HepG2 (cell line): ENCODE results near the gene SH2D7. TPM values are rescaled to one million over a fixed set of nuclear protein-coding genes. Genes with fewer than 3 reads are reported as not detected.

Source experiments
- ATF2 ChIP-seq: sonication (generic); formaldehyde crosslinking; IDR thresholded peaks from 2 replicates; pipeline ENCODE4 v1.4.0; 2020; ENCODE audit warnings: missing genetic modification reagents
- CCDC6 ChIP-seq: sonication (generic); formaldehyde crosslinking; IDR thresholded peaks from 2 replicates; pipeline ENCODE4 v1.8.1; 2022; ENCODE audit warnings: mild to moderate bottlenecking, missing genetic modification reagents, moderate library complexity
- CENPT ChIP-seq: sonication (generic); formaldehyde crosslinking; IDR thresholded peaks from 2 replicates; pipeline ENCODE4 v1.8.0; 2022; ENCODE audit warnings: low read depth, mild to moderate bottlenecking, moderate library complexity, missing genetic modification reagents
- DNMT3B ChIP-seq: conservative IDR thresholded peaks from 2 replicates; pipeline ENCODE4 v1.6.1; 2016; ENCODE audit warnings: missing biosample characterization, control low read depth
- GTF2F1 ChIP-seq: fragments of 150-350 bp; IDR thresholded peaks from 2 replicates; pipeline ENCODE4 v1.6.1; 2014; ENCODE audit warnings: low read length
- IRF9 ChIP-seq: sonication (generic); formaldehyde crosslinking; IDR thresholded peaks from 2 replicates; pipeline ENCODE4 v1.8.0; 2022; ENCODE audit warnings: missing genetic modification reagents, mild to moderate bottlenecking, borderline replicate concordance
- KMT2B ChIP-seq: IDR thresholded peaks from 2 replicates; pipeline ENCODE4 v1.6.1; 2016; ENCODE audit warnings: missing genetic modification reagents, missing compliant biosample characterization
- MAZ ChIP-seq, 2 experiments: sonication (generic) in 1 of 2; formaldehyde crosslinking in 1 of 2; IDR thresholded peaks; 2 replicates each; pipeline versions ENCODE4 v1.5.0 to v1.6.1; 2012 to 2020; ENCODE audit warnings: low read depth in 2 of 2, mild to moderate bottlenecking in 2 of 2, borderline replicate concordance in 1 of 2, improper control_type of control experiment in 1 of 2, low read length in 1 of 2, missing genetic modification reagents in 1 of 2, moderate library complexity in 1 of 2
- MED1 ChIP-seq: sonication (generic); formaldehyde crosslinking; IDR thresholded peaks from 2 replicates; pipeline ENCODE4 v1.4.0; 2020; ENCODE audit warnings: missing genetic modification reagents
- MED8 ChIP-seq: sonication (generic); formaldehyde crosslinking; IDR thresholded peaks from 2 replicates; pipeline ENCODE4 v1.8.1; 2023; ENCODE audit warnings: mild to moderate bottlenecking, missing genetic modification reagents; ENCODE audit not compliant: insufficient replicate concordance
- REL ChIP-seq: sonication (generic); formaldehyde crosslinking; conservative IDR thresholded peaks from 2 replicates; pipeline ENCODE4 v1.8.0; 2022; ENCODE audit warnings: mild to moderate bottlenecking, missing genetic modification reagents, moderate library complexity
- SIN3A ChIP-seq: IDR thresholded peaks from 2 replicates; pipeline ENCODE4 v1.6.1; 2011; ENCODE audit warnings: low read depth, mild to moderate bottlenecking, control low read depth, low read length, borderline replicate concordance
- SP4 ChIP-seq: sonication (generic); formaldehyde crosslinking; IDR thresholded peaks from 2 replicates; pipeline ENCODE4 v1.8.1; 2023; ENCODE audit warnings: mild to moderate bottlenecking, missing genetic modification reagents
- SUZ12 ChIP-seq: fragments of 150-350 bp; IDR thresholded peaks from 2 replicates; pipeline ENCODE4 v1.6.1; 2014; ENCODE audit warnings: low read depth, low read length
- TARDBP ChIP-seq: sonication (generic); formaldehyde crosslinking; IDR thresholded peaks from 2 replicates; pipeline ENCODE4 v1.8.0; 2022; ENCODE audit warnings: mild to moderate bottlenecking, missing genetic modification reagents
- TBX2 ChIP-seq: sonication (generic); formaldehyde crosslinking; IDR thresholded peaks from 2 replicates; pipeline ENCODE4 v1.5.0; 2020; ENCODE audit warnings: missing genetic modification reagents, mild to moderate bottlenecking, borderline replicate concordance
- TSC22D2 ChIP-seq: sonication (generic); formaldehyde crosslinking; IDR thresholded peaks from 2 replicates; pipeline ENCODE4 v1.5.1; 2020; ENCODE audit warnings: missing genetic modification reagents, mild to moderate bottlenecking, borderline replicate concordance
- ZGPAT ChIP-seq: IDR thresholded peaks from 2 replicates; pipeline ENCODE4 v1.6.1; 2016; ENCODE audit warnings: mild to moderate bottlenecking
- ZNF260 ChIP-seq: sonication (generic); formaldehyde crosslinking; IDR thresholded peaks from 2 replicates; pipeline ENCODE4 v1.4.0; 2020; ENCODE audit warnings: missing genetic modification reagents, low read depth, mild to moderate bottlenecking, borderline replicate concordance
- ZNF558 ChIP-seq: sonication (generic); formaldehyde crosslinking; IDR thresholded peaks from 2 replicates; pipeline ENCODE4 v1.9.0; 2022; ENCODE audit warnings: mild to moderate bottlenecking, missing genetic modification reagents, borderline replicate concordance
- ZSCAN21 ChIP-seq: sonication (generic); formaldehyde crosslinking; IDR thresholded peaks from 2 replicates; pipeline ENCODE4 v1.8.0; 2022; ENCODE audit warnings: mild to moderate bottlenecking, missing genetic modification reagents, moderate library complexity, borderline replicate concordance
- ZSCAN25 ChIP-seq: sonication (generic); formaldehyde crosslinking; IDR thresholded peaks from 2 replicates; pipeline ENCODE4 v1.8.0; 2022; ENCODE audit warnings: mild to moderate bottlenecking, missing genetic modification reagents
- polyA plus RNA-seq, 8 experiments: library from polyadenylated mRNA; depleted of rRNA in 3 of 8; stranded (reverse) in 7 of 8; unstranded in 1 of 8; fragments of >200 nt; fragmentation: Illumina TruSeq in 4 of 8; extraction: Trizol in 4 of 8; gene quantifications; 2 replicates each; pipeline versions ENCODE4 v1.2.1 to v1.2.3, GENCODE V29; 2011 to 2016; ENCODE audit warnings: low read depth in 4 of 8, missing spikeins in 1 of 8, mixed read lengths in 1 of 8; ENCODE audit not compliant: insufficient read depth in 1 of 8
- total RNA-seq, 5 experiments: library from RNA; depleted of rRNA; stranded (reverse); fragments of >200 nt; fragmentation: Illumina TruSeq; extraction: Trizol; gene quantifications; 2 replicates each; pipeline ENCODE4 v1.2.3, GENCODE V29; 2016; ENCODE audit warnings: low read depth in 1 of 5
- TF ChIP-seq, protein P1 (sequence below): IDR thresholded peaks from 2 replicates; pipeline ENCODE4 v1.6.1; 2016; ENCODE audit warnings: missing genetic modification reagents, missing compliant biosample characterization
- TF ChIP-seq, protein P2 (sequence below): sonication (generic); formaldehyde crosslinking; IDR thresholded peaks from 2 replicates; pipeline ENCODE4 v1.5.0; 2020; ENCODE audit warnings: missing genetic modification reagents, mild to moderate bottlenecking, borderline replicate concordance

SH2D7 gene
- total and polyA plus RNA-seq, 2 of the 13 experiments (the other 11 are each of a cell fraction or from before 2014, with no cell fraction given) = not detected

- peak; percentile 48; the same call in 1 of the 2 replicates for TF ChIP-seq ZSCAN25 (CRISPR knock-in tag)
- peak; percentile 81; the same call in 1 of the 2 replicates for TF ChIP-seq SIN3A
- TF ChIP-seq ZNF260 (CRISPR knock-in tag) = no peak
- TF ChIP-seq SUZ12 = no peak
- no peak; the same call in 1 of the 2 replicates for TF ChIP-seq ZSCAN21 (CRISPR knock-in tag)
- 0 out of 2 replicates have a peak, but pooled peaks have one; percentile 55 for TF ChIP-seq MAZ (IDR thresholded peaks at IDR 0.05; ENCODE audit: borderline replicate concordance, low read depth, low read length)
- peak; percentile 72 for TF ChIP-seq MAZ (CRISPR knock-in tag; IDR thresholded peaks at IDR 0.05; ENCODE audit: low read depth)
- no peak for TF ChIP-seq MED8 (CRISPR knock-in tag)
- TF ChIP-seq, protein P1, sequence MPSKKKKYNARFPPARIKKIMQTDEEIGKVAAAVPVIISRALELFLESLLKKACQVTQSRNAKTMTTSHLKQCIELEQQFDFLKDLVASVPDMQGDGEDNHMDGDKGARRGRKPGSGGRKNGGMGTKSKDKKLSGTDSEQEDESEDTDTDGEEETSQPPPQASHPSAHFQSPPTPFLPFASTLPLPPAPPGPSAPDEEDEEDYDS (CRISPR knock-in tag) = 0 out of 2 replicates have a peak, but pooled peaks have one; percentile 20
- peak; percentile 46; the same call in 1 of the 2 replicates for TF ChIP-seq TBX2 (CRISPR knock-in tag)
- peak; percentile 8; the same call in 1 of the 2 replicates for TF ChIP-seq ATF2
- TF ChIP-seq CENPT (CRISPR knock-in tag) = 0 out of 2 replicates have a peak, but pooled peaks have one; percentile 31
- TF ChIP-seq CCDC6 (CRISPR knock-in tag) = peak; percentile 86; the same call in 1 of the 2 replicates
- peak; percentile 64; the same call in 1 of the 2 replicates for TF ChIP-seq ZNF558
- TF ChIP-seq TARDBP (CRISPR knock-in tag) = peak; percentile 58; the same call in 1 of the 2 replicates
- TF ChIP-seq, protein P2, sequence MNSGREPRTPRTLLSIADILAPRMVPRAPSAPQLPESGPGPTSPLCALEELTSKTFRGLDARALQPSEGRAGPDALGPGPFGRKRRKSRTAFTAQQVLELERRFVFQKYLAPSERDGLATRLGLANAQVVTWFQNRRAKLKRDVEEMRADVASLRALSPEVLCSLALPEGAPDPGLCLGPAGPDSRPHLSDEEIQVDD (CRISPR knock-in tag) = peak; percentile 38; the same call in 1 of the 2 replicates
- no peak for TF ChIP-seq REL (CRISPR knock-in tag)
- peak; percentile 49 for TF ChIP-seq ZGPAT (CRISPR knock-in tag)
- no peak for TF ChIP-seq GTF2F1
- TF ChIP-seq MED1 = peak; percentile 15; the same call in 1 of the 2 replicates
- 0 out of 2 replicates have a peak, but pooled peaks have one; percentile 32 for TF ChIP-seq TSC22D2 (CRISPR knock-in tag)
- TF ChIP-seq SP4 (CRISPR knock-in tag) = peak; percentile 74; the same call in 1 of the 2 replicates
- peak; percentile 64; the same call in 1 of the 2 replicates for TF ChIP-seq IRF9 (CRISPR knock-in tag)
- no peak; the same call in 1 of the 2 replicates for TF ChIP-seq KMT2B (CRISPR knock-in tag)
- 0 out of 2 replicates have a peak, but pooled peaks have one; percentile 46 for TF ChIP-seq DNMT3B (CRISPR knock-in tag)
These were observed 56.9 kb downstream of the SH2D7 start, which contains the start of gene IDH3A (continued) for GRCh38 chr15:78149068-78149804.
